NCI-H446 (cell line): ENCODE results near the gene TP63.

ENCODE experiments used
- DNase-seq, 2 experiments: peaks; one replicate each; lab custom pipeline; 2025; lab: John Stamatoyannopoulos, UW

TP63 gene

GRCh38 chr3:189868061-189868460 is 236.9 kb downstream of the TP63 start:
- no peak for DNase-seq

GRCh38 chr3:189869165-189869564 is 238.0 kb downstream of the TP63 start:
- no peak for DNase-seq

- DNase-seq: no peak
Measured at GRCh38 chr3:189871418-189871817, 240.2 kb downstream of the TP63 start.

- no peak for DNase-seq
Measured at GRCh38 chr3:189883113-189883753, 252.0 kb downstream of the TP63 start.

- no peak for DNase-seq
Measured at GRCh38 chr3:189890496-189890895, 259.3 kb downstream of the TP63 start.

- no peak for DNase-seq
Measured at GRCh38 chr3:189896533-189896932, 265.3 kb downstream of the TP63 start.

- no peak for DNase-seq
Measured at GRCh38 chr3:189897406-189897805, 266.2 kb downstream of the TP63 start.

GRCh38 chr3:189898559-189899153 is 267.5 kb downstream of the TP63 start:
- DNase-seq: no peak

- DNase-seq: no peak
Measured at GRCh38 chr3:189899186-189899585, 268.0 kb downstream of the TP63 start.

- no peak for DNase-seq
Measured at GRCh38 chr3:189900578-189900977, 269.4 kb downstream of the TP63 start.

GRCh38 chr3:189901481-189901880 is 270.3 kb downstream of the TP63 start:
- DNase-seq: no peak

- no peak for DNase-seq
Measured at GRCh38 chr3:189902230-189903186, 271.3 kb downstream of the TP63 start.

- DNase-seq: no peak
Measured at GRCh38 chr3:189903562-189904250, 272.5 kb downstream of the TP63 start.

- DNase-seq: no peak
Measured at GRCh38 chr3:189907803-189908202, 276.6 kb downstream of the TP63 start.

- no peak for DNase-seq
Measured at GRCh38 chr3:189908646-189909045, 277.5 kb downstream of the TP63 start.

- DNase-seq: no peak
Measured at GRCh38 chr3:189909139-189909538, 277.9 kb downstream of the TP63 start.

GRCh38 chr3:189909573-189909972 is 278.4 kb downstream of the TP63 start:
- DNase-seq: no peak

- no peak for DNase-seq
Measured at GRCh38 chr3:189911001-189911400, 279.8 kb downstream of the TP63 start.

- DNase-seq: no peak
Measured at GRCh38 chr3:189914799-189915198, 283.6 kb downstream of the TP63 start.

- no peak for DNase-seq
Measured at GRCh38 chr3:189921770-189922169, 290.6 kb downstream of the TP63 start.

GRCh38 chr3:189927975-189928895 is 297.0 kb downstream of the TP63 start:
- DNase-seq: no peak
